Transverse colon (tissue), 4 donors: Measurements from ENCODE around the gene NHERF1. TPM values are rescaled to one million over a fixed set of nuclear protein-coding genes. Genes with fewer than 3 reads are reported as not detected.

Source experiments
- DNase-seq: peaks from one replicate; pipeline ENCODE4 v3.0.0-alpha.2; 2019
- H3K27ac ChIP-seq, 4 donors: fragments of 200-600 bp; sonication (generic); 2 replicates each; pipeline ENCODE4 v1.5.1; 2016 to 2018; ENCODE audit warnings: inconsistent platforms in 4 of 4
- H3K27me3 ChIP-seq: fragments of 200-600 bp; sonication (generic); 2 replicates; pipeline ENCODE4 v1.5.1; 2017; ENCODE audit warnings: inconsistent platforms
- H3K36me3 ChIP-seq, 4 donors: fragments of 200-600 bp; sonication (generic); 2 replicates each; pipeline ENCODE4 v1.5.1; 2017 to 2019; ENCODE audit warnings: inconsistent platforms in 4 of 4
- H3K4me1 ChIP-seq, 4 donors: fragments of 200-600 bp; sonication (generic); 2 replicates each; pipeline ENCODE4 v1.5.1; 2017 to 2020; ENCODE audit warnings: inconsistent platforms in 4 of 4
- H3K4me3 ChIP-seq, 4 donors: fragments of 200-600 bp; sonication (generic); 1 replicate in 1 of 4; 2 replicates in 3 of 4; pipeline versions ENCODE4 v1.5.1 to v1.6.1; 2017 to 2019; ENCODE audit warnings: inconsistent platforms in 4 of 4
- H3K9me3 ChIP-seq, 2 donors: fragments of 200-600 bp; sonication (generic); 2 replicates each; pipeline ENCODE4 v1.5.1; 2017 to 2019; ENCODE audit warnings: inconsistent platforms in 2 of 2
- EP300 ChIP-seq: sonication (generic); formaldehyde crosslinking; IDR thresholded peaks from one replicate; pipeline ENCODE4 v1.6.1; 2017; ENCODE audit warnings: antibody characterized with exemption, low read depth
- POLR2A ChIP-seq: fragments of 450-650 bp; IDR thresholded peaks from one replicate; pipeline ENCODE4 v1.6.1; 2016; ENCODE audit warnings: antibody characterized with exemption, mild to moderate bottlenecking, moderate library complexity
- POLR2AphosphoS5 ChIP-seq, 3 donors: sonication (generic); formaldehyde crosslinking; IDR thresholded peaks; one replicate each; pipeline ENCODE4 v1.6.1; 2016; ENCODE audit warnings: antibody characterized with exemption in 3 of 3
- WGBS, 2 donors: methylation state at CpG; one replicate each; pipeline ENCODE4 v1.1.5; 2018; ENCODE audit warnings: low coverage in 1 of 2; 5-methylcytosine and 5-hydroxymethylcytosine counted together
- in situ Hi-C, 4 donors: fragments of 200-750 bp; cut with MboI; loops; one replicate each; pipeline versions ENCODE4 v1.15.0 to v1.15.1; 2017; ENCODE audit warnings: low sequenced_read_pairs in 3 of 4, low pct_ligation_motif_present in 1 of 4, low pct_unique_long_range_greater_than_20kb in 1 of 4
- intact Hi-C: fragments of 100-400 bp; cut with DNase I; formaldehyde crosslinking; loops from one replicate; pipeline ENCODE4 v1.15.1; 2023; ENCODE audit warnings: low total_unique reads
- total RNA-seq, 4 donors: library from RNA; depleted of rRNA; stranded (reverse); fragments of >200 nt; gene quantifications; one replicate each; pipeline ENCODE4 v1.1.0, GENCODE V29; 2016
- TF ChIP-seq, protein P1 (sequence below), 5 experiments: fragments of 200-600 bp in 3 of 5; fragments of 450-650 bp in 2 of 5; sonication (generic) in 3 of 5; IDR thresholded peaks; 1 replicate in 2 of 5; 2 replicates in 3 of 5; pipeline ENCODE4 v1.5.1; 2016 to 2017; ENCODE audit warnings: antibody characterized with exemption in 5 of 5, inconsistent platforms in 3 of 5, mild to moderate bottlenecking in 2 of 5, moderate library complexity in 1 of 5

NHERF1 gene
- total RNA-seq, 4 donors from 2014 or later, result 118 to 463 (median 233) TPM

- no peak for TF ChIP-seq EP300
- no peak for TF ChIP-seq POLR2AphosphoS5 (IDR thresholded peaks at IDR 0.05)
- no peak for TF ChIP-seq POLR2A
- TF ChIP-seq, protein P1, sequence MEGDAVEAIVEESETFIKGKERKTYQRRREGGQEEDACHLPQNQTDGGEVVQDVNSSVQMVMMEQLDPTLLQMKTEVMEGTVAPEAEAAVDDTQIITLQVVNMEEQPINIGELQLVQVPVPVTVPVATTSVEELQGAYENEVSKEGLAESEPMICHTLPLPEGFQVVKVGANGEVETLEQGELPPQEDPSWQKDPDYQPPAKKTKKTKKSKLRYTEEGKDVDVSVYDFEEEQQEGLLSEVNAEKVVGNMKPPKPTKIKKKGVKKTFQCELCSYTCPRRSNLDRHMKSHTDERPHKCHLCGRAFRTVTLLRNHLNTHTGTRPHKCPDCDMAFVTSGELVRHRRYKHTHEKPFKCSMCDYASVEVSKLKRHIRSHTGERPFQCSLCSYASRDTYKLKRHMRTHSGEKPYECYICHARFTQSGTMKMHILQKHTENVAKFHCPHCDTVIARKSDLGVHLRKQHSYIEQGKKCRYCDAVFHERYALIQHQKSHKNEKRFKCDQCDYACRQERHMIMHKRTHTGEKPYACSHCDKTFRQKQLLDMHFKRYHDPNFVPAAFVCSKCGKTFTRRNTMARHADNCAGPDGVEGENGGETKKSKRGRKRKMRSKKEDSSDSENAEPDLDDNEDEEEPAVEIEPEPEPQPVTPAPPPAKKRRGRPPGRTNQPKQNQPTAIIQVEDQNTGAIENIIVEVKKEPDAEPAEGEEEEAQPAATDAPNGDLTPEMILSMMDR (IDR thresholded peaks at IDR 0.05), result peak in 1 of 5 experiments; percentile 21
- no peaks in the 10 kb centered on the region for H3K36me3 ChIP-seq
- DNase-seq, result no peak
- no peak overlapping the region for H3K4me3 ChIP-seq
- peak overlapping the region; percentile 25 to 65 (median 38) for H3K27ac ChIP-seq
- H3K9me3 ChIP-seq, result no peaks in the 10 kb centered on the region
- H3K27me3 ChIP-seq, result no peaks in the 10 kb centered on the region
- intact Hi-C loops, result no loop called here
- in situ Hi-C loops, result no loop called here
- WGBS, 2 donors, result 43 to 57% methylated on average over 3 to 7 of the region's 7 CpGs
- H3K4me1 ChIP-seq, result peaks cover 5 to 24% (median 9%) of the 10 kb centered on the region in 4 donors
Observed at GRCh38 chr17:74780443-74781238, 32.2 kb downstream of the NHERF1 start.

GRCh38 chr17:74782571-74782970 is 34.1 kb downstream of the NHERF1 start:
- no peaks in the 10 kb centered on the region for H3K27me3 ChIP-seq
- peaks cover 0 to 15% (median under 1%) of the 10 kb centered on the region in 4 donors for H3K4me1 ChIP-seq
- no peaks in the 10 kb centered on the region for H3K9me3 ChIP-seq
- H3K27ac ChIP-seq, result no peak overlapping the region
- in situ Hi-C loops (no loop called here), intact Hi-C loops (no loop called here)
- 80 to 91% methylated on average over 1 to 5 of the region's 5 CpGs for WGBS, 2 donors
- no peaks in the 10 kb centered on the region for H3K36me3 ChIP-seq
- H3K4me3 ChIP-seq, result no peak overlapping the region
- no peak for DNase-seq
- no peak for TF ChIP-seq EP300

GRCh38 chr17:74784125-74784810 is 35.8 kb downstream of the NHERF1 start:
- Histone ChIP-seq H3K4me1 (peaks cover 0 to 10% (median 0%) of the 10 kb centered on the region in 4 donors), H3K27me3 (no peaks in the 10 kb centered on the region), H3K4me3 (no peak overlapping the region), H3K36me3 (no peaks in the 10 kb centered on the region), H3K27ac (no peak overlapping the region), H3K9me3 (no peaks in the 10 kb centered on the region)
- intact Hi-C loops, result loop anchor here (1.0 kb wide), 1 partner anchor 27 kb away; no protein-coding TSS in a partner anchor
- WGBS, 2 donors, result 82 to 86% methylated on average over 4 to 5 of the region's 5 CpGs
- in situ Hi-C loops, result no loop called here
- DNase-seq, result no peak
- TF ChIP-seq EP300 (no peak), POLR2A (no peak), POLR2AphosphoS5 (IDR thresholded peaks at IDR 0.05) (no peak)
- TF ChIP-seq, protein P1 (IDR thresholded peaks at IDR 0.05), result no peak

DNA sequence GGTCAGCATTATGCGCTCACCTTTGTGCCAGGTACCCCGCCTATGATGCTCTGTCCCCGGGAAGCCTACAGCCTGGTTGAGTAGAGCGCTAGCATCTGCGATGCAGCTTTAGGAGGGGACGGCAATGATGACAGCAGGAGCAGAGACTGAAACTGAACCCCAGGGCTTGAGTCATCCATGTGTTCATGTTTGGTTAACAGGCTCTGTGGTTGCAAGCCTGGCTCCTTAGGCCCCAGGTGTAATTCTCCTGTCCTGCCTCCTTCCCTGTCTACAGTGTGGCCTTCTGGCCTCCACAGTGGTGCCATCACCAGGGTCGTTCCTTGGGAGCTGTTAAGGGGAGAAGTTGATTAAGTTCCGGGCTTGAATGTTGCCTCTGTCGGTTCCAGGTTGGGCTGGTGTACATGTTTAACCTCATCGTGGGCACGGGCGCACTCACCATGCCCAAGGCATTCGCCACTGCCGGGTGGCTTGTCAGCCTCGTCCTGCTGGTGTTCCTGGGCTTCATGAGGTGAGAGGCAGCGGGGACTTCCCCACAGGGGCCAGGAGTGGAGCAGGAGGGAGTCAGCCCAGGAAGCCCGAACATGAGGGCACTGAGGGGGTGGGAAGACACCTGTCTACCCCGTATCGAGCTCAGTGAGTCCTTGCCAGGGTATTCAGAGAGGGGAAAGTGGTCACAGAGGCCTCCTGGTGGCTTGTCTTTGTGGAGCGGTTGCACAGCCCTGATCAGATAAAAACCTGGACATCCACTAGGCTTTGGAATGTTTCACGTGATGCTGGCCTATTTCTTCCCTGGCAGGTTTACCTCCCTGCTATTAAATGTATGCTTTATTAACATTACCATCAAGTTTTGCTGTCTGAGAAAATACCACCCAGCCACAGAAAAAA is 36.9 kb downstream of the NHERF1 start:
- Histone ChIP-seq H3K9me3 (no peaks in the 10 kb centered on the region), H3K4me1 (peaks cover 0 to 9% (median 0%) of the 10 kb centered on the region in 4 donors), H3K36me3 (no peaks in the 10 kb centered on the region), H3K27ac (no peak overlapping the region), H3K27me3 (no peaks in the 10 kb centered on the region), H3K4me3 (no peak overlapping the region)
- intact Hi-C loops, result no loop called here
- WGBS, 2 donors, result 81 to 92% methylated on average over 4 to 19 of the region's 21 CpGs
- in situ Hi-C loops, result no loop called here
- TF ChIP-seq POLR2A (no peak), EP300 (no peak), POLR2AphosphoS5 (IDR thresholded peaks at IDR 0.05) (no peak)
- TF ChIP-seq, protein P1 (IDR thresholded peaks at IDR 0.05), result no peak
- DNase-seq, result no peak
